HG02642 (cell line): Measurements from ENCODE around the gene BTRC.

Experiments used
- ATAC-seq: cut with Tn5 transposase; IDR thresholded peaks from one replicate; pipeline ENCODE4 v1.9.1; 2021; ENCODE audit warnings: mild to moderate bottlenecking; ENCODE audit not compliant: unreplicated experiment, poor library complexity

The BTRC gene

GRCh38 chr10:101467286-101467770 lies 113.4 kb downstream of the BTRC start:
- no peak for ATAC-seq

DNA sequence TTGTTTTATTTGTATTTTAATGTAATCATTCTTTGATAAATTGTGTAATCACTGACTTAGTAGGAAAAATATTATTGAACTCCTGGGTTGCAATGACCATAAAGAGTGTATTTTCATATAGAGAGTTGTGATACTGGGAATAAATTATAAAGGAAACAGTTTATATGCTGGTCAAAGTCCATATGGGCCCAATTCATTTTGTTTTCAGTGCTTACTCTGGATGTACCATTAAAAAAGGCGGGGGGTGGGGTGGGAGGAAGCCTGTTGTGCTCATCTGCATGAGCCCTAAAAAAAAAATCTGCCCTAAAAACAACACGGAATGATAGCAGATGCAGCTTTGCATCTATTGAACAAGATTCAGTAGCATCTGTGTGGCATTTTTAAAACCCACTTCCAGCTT lies 114.2 kb downstream of the BTRC start:
- no peak for ATAC-seq

DNA sequence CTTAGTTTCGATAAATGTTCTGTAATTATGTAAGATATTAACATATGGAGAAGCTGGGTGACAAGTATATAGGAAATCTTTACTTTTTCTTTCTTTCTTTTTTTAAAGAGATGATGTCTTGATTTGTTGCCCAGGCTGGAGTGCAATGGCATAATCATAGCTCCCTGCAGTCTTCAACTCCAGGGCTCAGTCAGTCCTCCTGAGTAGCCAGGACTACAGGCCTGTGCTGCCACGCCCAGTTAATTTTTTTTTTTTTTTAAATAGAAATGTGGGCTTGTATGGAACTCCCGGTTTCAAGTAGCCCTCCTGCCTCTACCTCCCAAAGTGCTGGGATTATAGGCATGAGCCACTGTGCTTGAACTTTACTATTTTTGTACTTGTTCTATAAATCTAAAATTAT lies 122.4 kb downstream of the BTRC start:
- ATAC-seq, result no peak

DNA sequence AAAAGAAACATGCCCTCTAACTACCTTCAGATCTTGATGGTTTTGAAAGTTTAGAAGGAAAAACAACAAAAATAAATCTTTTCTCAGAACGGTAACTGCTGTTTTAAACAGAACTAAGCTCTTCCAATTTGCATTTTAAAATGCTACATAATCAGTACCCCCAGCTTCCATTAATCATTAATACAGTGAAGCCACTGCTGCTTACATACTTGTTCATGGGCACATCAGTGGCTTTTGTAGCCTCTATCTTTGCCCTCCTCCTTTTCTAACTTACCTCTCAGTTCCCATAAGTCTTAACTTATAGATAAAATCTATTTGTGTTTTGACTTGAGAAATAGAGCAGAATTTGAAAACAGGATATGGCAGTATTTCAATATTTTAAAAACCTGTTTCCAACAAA lies 125.0 kb downstream of the BTRC start:
- no peak for ATAC-seq

DNA sequence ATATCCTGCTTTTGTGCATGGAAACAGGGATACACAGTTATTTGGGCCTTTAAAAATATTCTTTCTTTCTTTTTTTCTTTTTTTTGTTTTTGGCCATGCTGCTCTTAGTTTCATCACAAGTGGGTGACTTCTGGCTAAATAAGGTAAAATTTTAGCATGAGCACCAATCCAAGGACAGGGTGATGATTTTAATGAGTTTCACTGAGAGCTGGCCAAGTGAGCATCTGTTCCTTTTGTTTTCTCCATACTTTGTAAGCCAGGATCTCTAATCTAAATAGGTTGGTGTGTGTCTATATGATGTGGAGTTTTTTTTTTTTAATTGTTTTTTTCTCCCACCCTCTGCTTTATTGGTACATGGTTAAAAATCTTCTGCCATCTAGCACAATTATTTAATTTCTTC lies 127.3 kb downstream of the BTRC start:
- ATAC-seq, result no peak

- no peak for ATAC-seq
Observed at GRCh38 chr10:101482568-101482967, 128.6 kb downstream of the BTRC start.

- no peak for ATAC-seq
Observed at GRCh38 chr10:101484175-101484745, 130.3 kb downstream of the BTRC start.

GRCh38 chr10:101485207-101485606 lies 131.2 kb downstream of the BTRC start:
- ATAC-seq, result no peak

DNA sequence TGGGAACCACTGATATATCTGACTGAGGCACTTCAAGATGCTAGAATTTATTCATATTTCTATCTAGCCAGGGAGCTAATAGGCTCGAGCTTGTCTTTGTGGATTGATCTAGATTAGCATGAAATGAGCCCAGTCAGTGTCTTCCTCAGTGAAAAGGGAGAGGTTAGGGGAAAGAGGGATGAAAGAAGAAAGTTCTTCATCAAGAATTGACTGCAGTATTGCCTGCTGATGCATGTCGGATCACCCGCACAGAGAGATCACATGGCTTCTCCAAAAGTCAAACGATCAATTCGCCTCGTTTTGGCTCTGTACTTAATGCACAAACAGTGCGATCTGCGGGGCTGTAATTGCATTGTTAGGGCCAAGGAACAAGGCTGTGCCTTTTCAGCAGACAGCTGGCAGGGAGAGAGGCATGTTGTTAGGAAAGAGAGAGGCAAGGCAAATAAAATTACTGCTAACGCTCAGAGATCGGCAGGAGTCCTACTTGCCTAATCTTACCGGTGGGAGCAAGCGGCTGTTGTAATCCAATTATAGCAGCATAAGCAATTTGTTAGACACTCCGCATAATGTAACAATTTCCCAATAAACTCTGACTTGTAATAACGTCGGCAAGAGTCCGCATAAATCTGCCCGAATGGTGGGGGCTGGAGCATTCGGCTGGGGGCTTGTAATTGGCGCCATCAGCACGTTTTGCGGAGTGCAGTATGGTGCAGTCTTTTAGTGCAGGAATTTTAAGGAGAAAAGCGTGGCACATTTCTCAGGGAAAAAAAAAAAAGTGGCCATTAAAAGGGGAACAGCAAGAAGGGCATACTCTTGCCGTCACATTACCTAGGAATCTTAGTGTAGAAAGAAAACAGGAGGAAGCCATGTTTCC lies 132.0 kb downstream of the BTRC start:
- no peak for ATAC-seq

- no peak for ATAC-seq
Observed at GRCh38 chr10:101487399-101487798, 133.4 kb downstream of the BTRC start.

- ATAC-seq, result no peak
Observed at GRCh38 chr10:101489355-101489754, 135.4 kb downstream of the BTRC start.

- ATAC-seq, result no peak
Observed at GRCh38 chr10:101490026-101490425, 136.1 kb downstream of the BTRC start.

GRCh38 chr10:101492205-101492604 lies 138.2 kb downstream of the BTRC start:
- ATAC-seq, result no peak

DNA sequence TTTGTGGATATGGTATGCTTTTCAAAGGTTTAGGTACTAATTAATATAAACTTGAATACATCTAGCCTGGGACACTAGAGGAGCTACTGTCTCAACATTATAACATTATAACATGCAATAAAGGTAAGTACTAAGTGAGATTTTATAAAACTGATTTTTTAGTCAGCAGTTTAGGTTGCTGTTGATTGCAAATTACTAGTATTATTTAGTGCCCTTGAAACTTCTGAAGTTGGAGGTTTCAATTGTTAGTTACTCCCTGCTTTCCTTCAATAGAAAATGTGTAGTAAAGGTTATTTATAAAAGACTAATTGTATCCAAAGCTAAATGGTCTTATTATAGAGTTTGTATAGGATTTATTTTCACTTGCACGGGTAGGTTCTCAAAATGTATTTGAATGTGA lies 138.8 kb downstream of the BTRC start:
- ATAC-seq, result no peak

GRCh38 chr10:101493249-101493648 lies 139.3 kb downstream of the BTRC start:
- no peak for ATAC-seq

DNA sequence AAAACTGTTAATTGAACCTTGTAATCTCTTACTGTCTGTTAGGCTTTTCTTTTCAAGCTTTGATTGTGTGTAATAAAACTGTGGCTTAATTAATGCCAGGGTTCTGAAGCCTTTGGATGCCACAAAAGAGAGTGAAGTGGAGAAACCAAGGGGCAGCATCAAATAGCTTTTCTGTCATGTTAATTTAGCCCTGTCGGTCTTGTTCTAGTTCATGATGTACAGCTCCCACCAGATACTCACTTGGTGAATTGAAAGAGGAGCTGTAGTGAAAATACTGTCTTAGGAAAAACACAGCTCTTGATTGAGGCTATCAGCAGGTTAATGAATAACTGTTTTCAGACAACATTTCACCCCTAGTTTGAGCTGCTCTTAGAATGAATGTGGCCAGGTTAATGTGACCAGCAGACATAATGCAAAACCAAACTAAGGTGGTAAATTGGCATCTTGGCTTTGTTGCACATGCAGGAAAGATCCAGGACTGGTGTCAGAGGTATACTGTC lies 139.9 kb downstream of the BTRC start:
- no peak for ATAC-seq

DNA sequence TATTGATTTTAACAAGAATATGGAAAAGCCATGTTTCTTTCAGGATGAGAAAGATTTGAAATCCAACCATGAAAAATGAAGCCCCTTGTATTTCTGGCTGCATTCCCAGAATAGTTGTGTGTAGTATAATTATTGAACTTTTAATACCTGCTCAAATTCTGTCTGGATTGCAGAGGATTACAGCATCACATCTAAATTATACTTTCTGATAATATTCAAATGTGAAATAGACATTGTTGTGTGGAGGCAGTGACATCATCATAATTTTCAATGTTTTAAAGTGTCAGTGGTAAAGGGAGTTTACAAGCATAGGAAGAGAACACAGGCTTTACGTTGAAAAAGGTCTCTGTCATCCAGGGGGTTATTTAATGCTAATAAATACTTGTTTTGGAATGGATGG lies 140.7 kb downstream of the BTRC start:
- no peak for ATAC-seq

GRCh38 chr10:101495324-101495925 lies 141.5 kb downstream of the BTRC start:
- ATAC-seq, result no peak

DNA sequence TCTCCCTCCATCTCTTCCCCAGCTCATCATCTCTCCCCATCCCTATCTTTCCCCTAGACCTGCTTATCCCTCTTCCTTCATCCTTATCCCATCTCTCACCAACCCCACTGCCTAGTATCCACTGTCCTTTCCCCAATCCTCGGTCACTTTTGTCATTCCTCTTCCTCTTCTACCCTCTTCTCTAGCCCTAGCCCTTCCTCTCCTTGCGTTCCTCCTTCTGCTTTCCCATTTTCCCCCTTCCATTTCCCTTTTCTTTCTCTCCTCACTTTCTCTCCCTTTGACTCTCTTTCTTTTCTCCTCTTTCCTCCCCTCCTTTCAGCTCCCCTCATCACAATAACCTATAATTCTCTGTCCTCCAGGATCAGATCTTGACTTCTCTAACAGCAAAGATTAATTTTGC lies 150.5 kb downstream of the BTRC start:
- ATAC-seq, result no peak

DNA sequence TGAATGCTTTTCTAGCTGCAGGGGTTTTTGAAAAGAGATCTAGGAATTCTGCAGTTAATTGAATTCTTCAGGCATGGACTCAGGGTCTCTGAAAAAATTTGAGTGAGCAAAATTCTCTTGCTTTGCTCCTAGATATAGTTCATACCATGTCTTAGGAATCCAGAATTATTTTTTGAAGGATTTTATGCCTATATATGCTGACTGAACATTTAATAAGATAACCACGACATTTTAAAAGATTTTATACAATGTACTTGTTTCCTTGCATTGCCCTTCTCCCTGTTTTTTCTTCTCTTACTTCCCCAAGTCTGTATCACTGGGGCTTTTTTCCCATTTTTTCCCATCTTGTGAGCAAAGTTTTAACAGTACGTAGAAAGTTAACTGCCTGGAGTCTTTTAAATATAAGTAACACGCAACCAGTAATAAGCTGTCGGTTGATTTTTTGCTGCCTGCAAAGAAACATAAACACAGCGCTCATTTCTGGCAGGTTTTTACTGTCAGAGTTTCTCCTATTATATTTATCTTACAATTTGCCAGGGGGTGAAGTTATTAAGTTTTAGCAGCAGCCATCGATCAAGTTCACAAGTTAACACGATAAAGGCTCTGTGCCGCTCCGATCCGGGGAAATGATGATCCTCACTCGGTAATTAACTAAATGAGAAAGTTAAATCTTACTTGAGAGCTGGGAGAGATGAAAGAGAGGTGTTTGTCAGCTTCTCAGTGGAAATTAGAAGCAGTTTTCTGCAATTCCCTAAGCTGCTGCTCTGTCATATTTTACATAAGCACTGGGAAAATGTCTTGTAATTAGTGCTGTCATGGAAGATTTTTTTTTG lies 153.1 kb downstream of the BTRC start:
- no peak for ATAC-seq
